Activated T-helper 1 cell treated with anti-CD3 and anti-CD28 coated beads, Interleukin-12 subunit alpha, Interleukin-12 subunit beta, Interleukin-2, Interleukin-4 antibody, amounts not matched to agents 30 ng/mL and 10 ng/mL and 1 ng/mL, durations not matched to agents 14 hours and 24 hours and 36 hours (primary cell): ENCODE measurements around the gene CBX8. TPM values are rescaled to one million over a fixed set of nuclear protein-coding genes. Genes with fewer than 3 reads are reported as not detected.

Experiments used
- DNase-seq: peaks from one replicate; pipeline ENCODE4 v3.0.0; 2021; ENCODE audit warnings: low spot score
- H3K27ac Mint-ChIP-seq: one replicate; pipeline ENCODE4 v1.8.0; 2021; ENCODE audit warnings: mild to moderate bottlenecking, mixed read lengths
- H3K27me3 Mint-ChIP-seq: one replicate; pipeline ENCODE4 v1.8.0; 2022; ENCODE audit warnings: mild to moderate bottlenecking, moderate library complexity, mixed read lengths; ENCODE audit not compliant: insufficient read depth
- H3K36me3 Mint-ChIP-seq: one replicate; pipeline ENCODE4 v1.8.0; 2021; ENCODE audit warnings: low read depth, mixed read lengths
- H3K4me1 Mint-ChIP-seq: one replicate; pipeline ENCODE4 v1.8.0; 2021; ENCODE audit warnings: low read depth, mixed read lengths
- H3K4me3 Mint-ChIP-seq: one replicate; pipeline ENCODE4 v1.8.0; 2021; ENCODE audit warnings: mild to moderate bottlenecking, moderate library complexity, mixed read lengths
- H3K9me3 Mint-ChIP-seq: one replicate; pipeline ENCODE4 v1.8.0; 2021; ENCODE audit warnings: mixed read lengths
- intact Hi-C: fragments of 100-400 bp; cut with micrococcal nuclease; formaldehyde crosslinking; loops from one replicate; pipeline ENCODE4 v1.15.1; 2024
- total RNA-seq: library from RNA; stranded (reverse); gene quantifications from 2 replicates; pipeline ENCODE4 v1.2.3, GENCODE V29; 2022

Gene CBX8
- total RNA-seq, 1 donor from 2014 or later = 6.2 TPM

GRCh38 chr17:79802736-79803420 lies 6.0 kb upstream of the CBX8 start:
- H3K27me3 Mint-ChIP-seq = peaks cover 68% of the 10 kb centered on the region
- intact Hi-C loops = loop anchor here (5.0 kb wide), 1 partner anchor 1594 kb away; the partner anchor contains the start of gene BAHCC1
- no peak for DNase-seq
- H3K36me3 Mint-ChIP-seq = peaks cover 7% of the 10 kb centered on the region
- H3K27ac Mint-ChIP-seq = peak overlapping the region; percentile 44
- H3K9me3 Mint-ChIP-seq = peaks cover 4% of the 10 kb centered on the region
- H3K4me3 Mint-ChIP-seq = no peak overlapping the region
- H3K4me1 Mint-ChIP-seq = peaks cover 36% of the 10 kb centered on the region

GRCh38 chr17:79802039-79802735 lies 5.3 kb upstream of the CBX8 start:
- Mint-ChIP-seq H3K4me3 (no peak overlapping the region), H3K36me3 (peaks cover 7% of the 10 kb centered on the region), H3K27ac (peak overlapping the region; percentile 35), H3K27me3 (peaks cover 61% of the 10 kb centered on the region), H3K9me3 (peaks cover 4% of the 10 kb centered on the region), H3K4me1 (peaks cover 36% of the 10 kb centered on the region)
- intact Hi-C loops = loop anchor here (5.0 kb wide), 1 partner anchor 1595 kb away; the partner anchor contains the start of gene BAHCC1
- DNase-seq = no peak

- Mint-ChIP-seq H3K4me3 (no peak overlapping the region), H3K27ac (peak overlapping the region; percentile 35), H3K27me3 (peaks cover 58% of the 10 kb centered on the region), H3K9me3 (peaks cover 4% of the 10 kb centered on the region), H3K4me1 (peaks cover 34% of the 10 kb centered on the region), H3K36me3 (peaks cover 7% of the 10 kb centered on the region)
- intact Hi-C loops = loop anchor here (5.0 kb wide), 1 partner anchor 1596 kb away; the partner anchor contains the start of gene BAHCC1
- DNase-seq = no peak
These were observed 4.5 kb upstream of the CBX8 start for GRCh38 chr17:79801156-79802038.

GRCh38 chr17:79800325-79801155 lies 3.7 kb upstream of the CBX8 start:
- Mint-ChIP-seq H3K27ac (peak overlapping the region; percentile 95), H3K27me3 (peaks cover 54% of the 10 kb centered on the region), H3K4me3 (peak overlapping the region; percentile 81), H3K36me3 (peaks cover 12% of the 10 kb centered on the region), H3K4me1 (peaks cover 37% of the 10 kb centered on the region), H3K9me3 (peaks cover 4% of the 10 kb centered on the region)
- no peak for DNase-seq
- intact Hi-C loops = loop anchor here (5.0 kb wide), 1 partner anchor 1597 kb away; the partner anchor contains the start of gene BAHCC1

GRCh38 chr17:79799538-79800324 lies 2.9 kb upstream of the CBX8 start:
- Mint-ChIP-seq H3K36me3 (peaks cover 12% of the 10 kb centered on the region), H3K27me3 (peaks cover 46% of the 10 kb centered on the region), H3K4me1 (peaks cover 29% of the 10 kb centered on the region), H3K27ac (peak overlapping the region; percentile 95), H3K9me3 (peaks cover 4% of the 10 kb centered on the region), H3K4me3 (peak overlapping the region; percentile 81)
- DNase-seq = no peak
- intact Hi-C loops = loop anchor here (5.0 kb wide), 2 partner anchors 1598 to 1713 kb away; partner anchors contain the start of genes ACTG1 and BAHCC1

GRCh38 chr17:79799174-79799537 lies 2.3 kb upstream of the CBX8 start:
- no peak for DNase-seq
- H3K4me3 Mint-ChIP-seq = no peak overlapping the region
- peak overlapping the region; percentile 95 for H3K27ac Mint-ChIP-seq
- peaks cover 9% of the 10 kb centered on the region for H3K36me3 Mint-ChIP-seq
- peaks cover 40% of the 10 kb centered on the region for H3K27me3 Mint-ChIP-seq
- peaks cover 4% of the 10 kb centered on the region for H3K9me3 Mint-ChIP-seq
- peaks cover 23% of the 10 kb centered on the region for H3K4me1 Mint-ChIP-seq
- intact Hi-C loops = loop anchor here (5.0 kb wide), 1 partner anchor 1713 kb away; the partner anchor contains the start of gene ACTG1

GRCh38 chr17:79798299-79799173 lies 1.7 kb upstream of the CBX8 start:
- Mint-ChIP-seq H3K4me1 (peaks cover 23% of the 10 kb centered on the region), H3K36me3 (peaks cover 11% of the 10 kb centered on the region), H3K27ac (peak overlapping the region; percentile 71), H3K9me3 (peaks cover 4% of the 10 kb centered on the region), H3K27me3 (peaks cover 40% of the 10 kb centered on the region), H3K4me3 (peak overlapping the region; percentile 59)
- DNase-seq = no peak
- intact Hi-C loops = loop anchor here (5.0 kb wide), 1 partner anchor 1714 kb away; the partner anchor contains the start of gene ACTG1

- no peak for DNase-seq
- intact Hi-C loops = loop anchor here (1.0 to 5.0 kb wide), 5 partner anchors 13 to 1715 kb away; partner anchors contain the start of genes ACTG1, CBX2 and CBX4
- no peak overlapping the region for H3K4me3 Mint-ChIP-seq
These were observed 818 bp upstream of the CBX8 start for GRCh38 chr17:79797492-79798298.

GRCh38 chr17:79796444-79796762 lies 474 bp downstream of the CBX8 start:
- DNase-seq = no peak
- peak overlapping the region; percentile 73 for H3K27ac Mint-ChIP-seq
- peaks cover 12% of the 10 kb centered on the region for H3K36me3 Mint-ChIP-seq
- peaks cover 23% of the 10 kb centered on the region for H3K4me1 Mint-ChIP-seq
- peaks cover 38% of the 10 kb centered on the region for H3K27me3 Mint-ChIP-seq
- intact Hi-C loops = loop anchor here (2.0 to 5.0 kb wide), 2 partner anchors 18 to 1716 kb away; partner anchors contain the start of genes ACTG1 and CBX2
- peak overlapping the region; percentile 85 for H3K4me3 Mint-ChIP-seq
- peaks cover 4% of the 10 kb centered on the region for H3K9me3 Mint-ChIP-seq

More at GRCh38 chr17:79797492-79798298, 818 bp upstream of the CBX8 start:
- H3K27ac Mint-ChIP-seq = no peak overlapping the region
- peaks cover 23% of the 10 kb centered on the region for H3K4me1 Mint-ChIP-seq
- H3K9me3 Mint-ChIP-seq = peaks cover 4% of the 10 kb centered on the region
- H3K27me3 Mint-ChIP-seq = peaks cover 42% of the 10 kb centered on the region
- H3K36me3 Mint-ChIP-seq = peaks cover 12% of the 10 kb centered on the region
